ENCODE measurements around the gene CHIC2.
A peak's percentile ranks its signal among the peaks of the same experiment; 100 is the strongest.

The CHIC2 gene

GRCh38 chr4:54011201-54011600, 53.2 kb downstream of the CHIC2 start:
- H3K9ac ChIP-seq: no peak overlapping the region
- no peak overlapping the region for H2AFZ ChIP-seq (ENCODE audit: low read depth)
- no peak for TF ChIP-seq CTCF (conservative IDR thresholded peaks at IDR 0.05; ENCODE audit: low read depth, low read length)
- no peaks in the 10 kb centered on the region for H4K20me1 ChIP-seq (ENCODE audit: insufficient read depth)
- no peaks in the 10 kb centered on the region for H3K27me3 ChIP-seq (ENCODE audit: insufficient read depth, low read depth)
- no peak overlapping the region for H3K4me3 ChIP-seq (IDR thresholded peaks at IDR 0.05; ENCODE audit: insufficient read depth, low read depth, low read length)
- no peak overlapping the region for H3K27ac ChIP-seq
- H3K79me2 ChIP-seq (ENCODE audit: insufficient read depth, low read depth): no peaks in the 10 kb centered on the region
- peaks cover 13% of the 10 kb centered on the region for H3K4me1 ChIP-seq (ENCODE audit: low read depth, poor library complexity, severe bottlenecking)
- H3K4me2 ChIP-seq: no peak overlapping the region
- H3K36me3 ChIP-seq (ENCODE audit: insufficient read depth): no peaks in the 10 kb centered on the region

GRCh38 chr4:54006755-54007154, 57.6 kb downstream of the CHIC2 start:
- no peaks in the 10 kb centered on the region for H3K79me2 ChIP-seq (ENCODE audit: insufficient read depth, low read depth)
- H3K36me3 ChIP-seq (ENCODE audit: insufficient read depth): no peaks in the 10 kb centered on the region
- no peak overlapping the region for H2AFZ ChIP-seq (ENCODE audit: low read depth)
- no peak overlapping the region for H3K4me3 ChIP-seq (IDR thresholded peaks at IDR 0.05; ENCODE audit: insufficient read depth, low read depth, low read length)
- no peaks in the 10 kb centered on the region for H3K27me3 ChIP-seq (ENCODE audit: insufficient read depth, low read depth)
- H3K4me1 ChIP-seq (ENCODE audit: low read depth, poor library complexity, severe bottlenecking): peaks cover 6% of the 10 kb centered on the region
- no peak overlapping the region for H3K4me2 ChIP-seq
- no peaks in the 10 kb centered on the region for H4K20me1 ChIP-seq (ENCODE audit: insufficient read depth)
- no peak overlapping the region for H3K27ac ChIP-seq
- TF ChIP-seq CTCF (conservative IDR thresholded peaks at IDR 0.05; ENCODE audit: low read depth, low read length): no peak
- no peak overlapping the region for H3K9ac ChIP-seq

GRCh38 chr4:54005475-54005874, 58.9 kb downstream of the CHIC2 start:
- H3K4me2 ChIP-seq: peak overlapping the region; percentile 22; the same call in 1 of the 2 replicates
- no peak overlapping the region for H3K9ac ChIP-seq
- H3K4me1 ChIP-seq (ENCODE audit: low read depth, poor library complexity, severe bottlenecking): peaks cover 6% of the 10 kb centered on the region
- no peak overlapping the region for H3K27ac ChIP-seq
- H3K79me2 ChIP-seq (ENCODE audit: insufficient read depth, low read depth): no peaks in the 10 kb centered on the region
- H3K4me3 ChIP-seq (IDR thresholded peaks at IDR 0.05; ENCODE audit: insufficient read depth, low read depth, low read length): no peak overlapping the region
- H3K27me3 ChIP-seq (ENCODE audit: insufficient read depth, low read depth): no peaks in the 10 kb centered on the region
- H3K36me3 ChIP-seq (ENCODE audit: insufficient read depth): no peaks in the 10 kb centered on the region
- H2AFZ ChIP-seq (ENCODE audit: low read depth): no peak overlapping the region
- TF ChIP-seq CTCF (conservative IDR thresholded peaks at IDR 0.05; ENCODE audit: low read depth, low read length): no peak
- no peaks in the 10 kb centered on the region for H4K20me1 ChIP-seq (ENCODE audit: insufficient read depth)

GRCh38 chr4:54004463-54004862, 59.9 kb downstream of the CHIC2 start:
- Histone ChIP-seq H3K79me2 (ENCODE audit: insufficient read depth, low read depth) (no peaks in the 10 kb centered on the region), H3K4me2 (no peak overlapping the region), H3K4me1 (ENCODE audit: low read depth, poor library complexity, severe bottlenecking) (peaks cover 6% of the 10 kb centered on the region), H3K9ac (no peak overlapping the region), H3K36me3 (ENCODE audit: insufficient read depth) (no peaks in the 10 kb centered on the region), H3K27me3 (ENCODE audit: insufficient read depth, low read depth) (no peaks in the 10 kb centered on the region), H3K27ac (no peak overlapping the region), H3K4me3 (IDR thresholded peaks at IDR 0.05; ENCODE audit: insufficient read depth, low read depth, low read length) (no peak overlapping the region), H4K20me1 (ENCODE audit: insufficient read depth) (no peaks in the 10 kb centered on the region), H2AFZ (ENCODE audit: low read depth) (no peak overlapping the region)
- TF ChIP-seq CTCF (conservative IDR thresholded peaks at IDR 0.05; ENCODE audit: low read depth, low read length): no peak
